ENCODE measurements around the gene SRSF9.
"Not testable (repeated sequence)": the region's sequence is repeated elsewhere in the genome, so short reads cannot be mapped to it uniquely, and the experiment has no call there.

Gene SRSF9

GRCh38 chr12:120462099-120462640 lies 7.4 kb downstream of the SRSF9 start:
- TF ChIP-seq LEF1 (IDR thresholded peaks at IDR 0.05; ENCODE audit: borderline replicate concordance) (no peak), FOXA1 (IDR thresholded peaks at IDR 0.05) (no peak), TARDBP (IDR thresholded peaks at IDR 0.05) (no peak), FOXK2 (IDR thresholded peaks at IDR 0.05) (no peak), NFRKB (IDR thresholded peaks at IDR 0.05) (no peak), HDGF (IDR thresholded peaks at IDR 0.05; ENCODE audit: borderline replicate concordance) (no peak), SUZ12 (IDR thresholded peaks at IDR 0.05) (no peak), CTBP1 (IDR thresholded peaks at IDR 0.05; ENCODE audit: borderline replicate concordance) (no peak), SP1 (IDR thresholded peaks at IDR 0.05) (no peak), ZNF384 (IDR thresholded peaks at IDR 0.05) (no peak), BHLHE40 (IDR thresholded peaks at IDR 0.05; ENCODE audit: borderline replicate concordance) (no peak), PKNOX1 (IDR thresholded peaks at IDR 0.05) (no peak), ELF4 (IDR thresholded peaks at IDR 0.05) (no peak), FOXM1 (IDR thresholded peaks at IDR 0.05; ENCODE audit: borderline replicate concordance) (no peak), L3MBTL2 (conservative IDR thresholded peaks at IDR 0.05) (no peak), ARNT (IDR thresholded peaks at IDR 0.05) (no peak)
- ChIA-PET POLR2A (interaction anchor here (0.7 to 2.2 kb wide), 3 partner anchors 10 to 171 kb away, joined by 3 to 8 read pairs (median 4); partner anchors contain the start of genes RNU4-1 and RNU4-2), CTCF (no interaction called here)
- DNase-seq (ENCODE audit: extremely low spot score): no peak

- TF ChIP-seq L3MBTL2 (conservative IDR thresholded peaks at IDR 0.05) (no peak), NFRKB (IDR thresholded peaks at IDR 0.05) (no peak), PKNOX1 (IDR thresholded peaks at IDR 0.05) (no peak), SUZ12 (IDR thresholded peaks at IDR 0.05) (no peak), ARNT (IDR thresholded peaks at IDR 0.05) (no peak), TARDBP (IDR thresholded peaks at IDR 0.05) (no peak), HDGF (IDR thresholded peaks at IDR 0.05; ENCODE audit: borderline replicate concordance) (no peak), SP1 (IDR thresholded peaks at IDR 0.05) (no peak), LEF1 (IDR thresholded peaks at IDR 0.05; ENCODE audit: borderline replicate concordance) (no peak)
- no peak for DNase-seq (ENCODE audit: extremely low spot score)
- ChIA-PET POLR2A (no interaction called here), CTCF (interaction anchor here (0.7 to 2.4 kb wide), 2 partner anchors 9 to 191 kb away, joined by 3 to 7 read pairs; no protein-coding TSS in a partner anchor)
Observed at GRCh38 chr12:120460157-120460556, 9.4 kb downstream of the SRSF9 start.

- CTCF ChIA-PET: interaction anchor here (0.6 to 2.1 kb wide), 7 partner anchors 9 to 39 kb away, joined by 3 to 7 read pairs (median 4); partner anchors contain the start of gene SRSF9
Observed at GRCh38 chr12:120457133-120457532, 12.4 kb downstream of the SRSF9 start.

GRCh38 chr12:120455302-120455701 lies 14.2 kb downstream of the SRSF9 start:
- POLR2A ChIA-PET: no interaction called here

More at GRCh38 chr12:120457133-120457532, 12.4 kb downstream of the SRSF9 start:
- no peak for TF ChIP-seq FOXK2 (IDR thresholded peaks at IDR 0.05)
- POLR2A ChIA-PET: interaction anchor here (1.3 to 2.2 kb wide), 2 partner anchors 11 to 34 kb away, joined by 3 to 6 read pairs; no protein-coding TSS in a partner anchor
- DNase-seq (ENCODE audit: extremely low spot score): peak; percentile 27

GRCh38 chr12:120453977-120454376 lies 15.6 kb downstream of the SRSF9 start:
- CTCF ChIA-PET: interaction anchor here (1.4 kb wide), 1 partner anchor 12 kb away, joined by 5 read pairs; no protein-coding TSS in a partner anchor
- TF ChIP-seq SP1 (IDR thresholded peaks at IDR 0.05) (no peak), HDGF (IDR thresholded peaks at IDR 0.05; ENCODE audit: borderline replicate concordance) (no peak)
- POLR2A ChIA-PET: no interaction called here
- peak; percentile 53 for DNase-seq (ENCODE audit: extremely low spot score)

More at GRCh38 chr12:120455302-120455701, 14.2 kb downstream of the SRSF9 start:
- CTCF ChIA-PET: no interaction called here
- no peak for TF ChIP-seq ZNF384 (IDR thresholded peaks at IDR 0.05)
- no peak for TF ChIP-seq FOXA1 (IDR thresholded peaks at IDR 0.05)
- TF ChIP-seq L3MBTL2 (conservative IDR thresholded peaks at IDR 0.05): no peak
- no peak for TF ChIP-seq FOXK2 (IDR thresholded peaks at IDR 0.05)
- TF ChIP-seq FOXM1 (IDR thresholded peaks at IDR 0.05; ENCODE audit: borderline replicate concordance): no peak
- TF ChIP-seq SP1 (IDR thresholded peaks at IDR 0.05): no peak
- TF ChIP-seq LEF1 (IDR thresholded peaks at IDR 0.05; ENCODE audit: borderline replicate concordance): no peak
- TF ChIP-seq CTBP1 (IDR thresholded peaks at IDR 0.05; ENCODE audit: borderline replicate concordance): no peak
- TF ChIP-seq BHLHE40 (IDR thresholded peaks at IDR 0.05; ENCODE audit: borderline replicate concordance): no peak
- DNase-seq (ENCODE audit: extremely low spot score): no peak

- TF ChIP-seq ZNF384 (IDR thresholded peaks at IDR 0.05) (no peak), L3MBTL2 (conservative IDR thresholded peaks at IDR 0.05) (no peak), CTBP1 (IDR thresholded peaks at IDR 0.05; ENCODE audit: borderline replicate concordance) (no peak), SUZ12 (IDR thresholded peaks at IDR 0.05) (no peak), ARNT (IDR thresholded peaks at IDR 0.05) (no peak), NFRKB (IDR thresholded peaks at IDR 0.05) (no peak), SP1 (IDR thresholded peaks at IDR 0.05) (no peak), ELF4 (IDR thresholded peaks at IDR 0.05) (no peak), TARDBP (IDR thresholded peaks at IDR 0.05) (no peak), PKNOX1 (IDR thresholded peaks at IDR 0.05) (no peak), FOXA1 (IDR thresholded peaks at IDR 0.05) (no peak), BHLHE40 (IDR thresholded peaks at IDR 0.05; ENCODE audit: borderline replicate concordance) (no peak), FOXM1 (IDR thresholded peaks at IDR 0.05; ENCODE audit: borderline replicate concordance) (no peak), LEF1 (IDR thresholded peaks at IDR 0.05; ENCODE audit: borderline replicate concordance) (no peak), HDGF (IDR thresholded peaks at IDR 0.05; ENCODE audit: borderline replicate concordance) (no peak), FOXK2 (IDR thresholded peaks at IDR 0.05) (no peak)
- ChIA-PET POLR2A (no interaction called here), CTCF (interaction anchor here (0.7 to 1.4 kb wide), 2 partner anchors 13 to 180 kb away, joined by 4 to 5 read pairs; no protein-coding TSS in a partner anchor)
- DNase-seq (ENCODE audit: extremely low spot score): no peak
Observed at GRCh38 chr12:120453060-120453750, 16.3 kb downstream of the SRSF9 start.

GRCh38 chr12:120452524-120452923 lies 17.0 kb downstream of the SRSF9 start:
- ChIA-PET CTCF (interaction anchor here (0.7 kb wide), 1 partner anchor 181 kb away, joined by 4 read pairs; no protein-coding TSS in a partner anchor), POLR2A (interaction anchor here (0.6 kb wide), 1 partner anchor 14 kb away, joined by 3 read pairs; no protein-coding TSS in a partner anchor)
- not testable (repeated sequence) for DNase-seq (ENCODE audit: extremely low spot score)
